HG03064 (cell line): Measurements from ENCODE around the gene SOSTDC1.

Experiments
- ATAC-seq: cut with Tn5 transposase; IDR thresholded peaks from one replicate; pipeline ENCODE4 v1.9.1; 2021; ENCODE audit warnings: low read depth; ENCODE audit not compliant: unreplicated experiment

SOSTDC1 gene

DNA sequence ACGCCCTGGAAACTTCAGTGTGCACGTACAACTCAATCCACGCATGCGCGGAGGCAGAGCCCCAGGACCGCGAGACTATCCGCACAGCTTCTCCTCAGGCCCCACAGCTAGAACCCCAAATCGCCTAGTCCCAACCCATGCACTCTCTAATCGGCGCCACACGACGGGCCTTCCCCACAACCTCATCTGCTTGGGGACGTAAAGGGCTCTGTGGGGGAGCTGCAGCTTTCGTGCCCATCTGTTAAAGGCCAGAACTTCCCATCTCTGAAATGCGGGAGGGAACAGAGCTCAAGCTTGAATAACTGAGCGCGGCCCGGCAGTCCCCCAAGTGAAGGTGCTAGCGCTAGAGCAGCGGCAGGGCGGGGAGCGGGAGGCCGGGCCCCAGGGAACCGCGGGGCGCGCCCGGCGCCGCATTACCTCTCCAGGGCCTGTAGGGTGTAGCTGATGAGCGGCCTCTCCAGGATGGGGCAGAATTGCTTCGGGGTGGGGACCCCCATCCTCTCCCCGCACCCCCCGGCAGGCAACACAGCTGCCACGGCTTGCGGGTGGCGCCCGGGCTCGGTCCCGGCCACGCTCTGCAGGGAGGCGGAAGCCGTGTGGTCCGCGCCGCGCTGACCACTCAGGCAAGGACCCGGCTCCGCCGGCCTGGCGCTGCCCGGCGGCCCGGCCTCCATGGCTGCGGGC is 44.7 kb downstream of the SOSTDC1 start:
- ATAC-seq, result peak; percentile 80

DNA sequence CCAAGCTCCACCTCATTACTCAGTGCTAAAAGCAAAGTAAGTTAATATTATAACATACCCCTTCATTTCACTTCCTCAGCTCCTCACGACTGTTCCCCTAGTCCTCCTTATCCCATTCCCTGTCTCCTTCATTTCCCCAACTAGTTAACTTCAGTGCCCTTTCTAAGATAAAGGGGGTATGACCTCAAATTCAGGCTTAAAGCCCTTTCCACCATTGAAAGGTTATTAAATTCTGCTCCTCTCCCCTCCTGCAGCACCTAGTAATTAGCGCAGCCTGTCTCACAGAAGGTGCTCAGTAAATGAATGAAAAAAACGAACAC is 45.2 kb downstream of the SOSTDC1 start:
- no peak for ATAC-seq

DNA sequence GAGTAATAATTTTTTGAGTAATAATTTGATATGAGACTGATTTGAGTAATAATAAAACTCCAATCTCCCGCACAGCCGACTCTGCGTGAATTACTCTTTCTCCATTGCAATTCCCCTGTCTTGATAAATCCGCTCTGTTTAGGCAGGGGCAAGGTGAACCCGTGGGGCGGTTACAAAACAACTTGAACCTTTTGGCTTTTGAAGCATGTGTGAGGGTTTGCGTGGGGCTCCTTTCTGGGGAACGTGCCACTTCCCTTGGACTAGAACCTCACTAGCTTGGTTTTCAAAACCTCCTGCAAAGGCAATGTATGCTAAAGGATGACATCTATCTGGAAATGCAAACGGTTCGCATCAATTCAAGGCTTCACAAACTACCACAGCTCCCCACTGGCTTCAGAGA is 45.7 kb downstream of the SOSTDC1 start:
- ATAC-seq, result no peak

DNA sequence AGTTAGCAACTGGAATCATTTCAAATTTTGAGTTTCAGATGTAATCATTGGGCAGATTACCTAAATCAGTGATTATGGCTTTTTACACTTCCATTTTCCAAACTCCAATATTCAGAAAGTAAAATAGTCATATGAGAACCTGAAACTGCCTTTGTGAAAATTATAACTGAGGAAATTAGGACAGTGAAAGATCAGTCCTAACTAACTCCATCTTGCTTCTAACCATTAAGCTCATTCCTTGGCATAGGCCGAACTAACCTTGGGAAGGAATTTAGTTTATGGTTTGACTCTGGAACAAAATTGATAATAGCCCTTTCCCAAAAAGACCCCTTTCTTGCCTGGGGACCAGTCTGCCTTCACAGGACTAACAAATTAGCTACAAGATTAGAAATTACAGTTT is 46.4 kb downstream of the SOSTDC1 start:
- no peak for ATAC-seq

DNA sequence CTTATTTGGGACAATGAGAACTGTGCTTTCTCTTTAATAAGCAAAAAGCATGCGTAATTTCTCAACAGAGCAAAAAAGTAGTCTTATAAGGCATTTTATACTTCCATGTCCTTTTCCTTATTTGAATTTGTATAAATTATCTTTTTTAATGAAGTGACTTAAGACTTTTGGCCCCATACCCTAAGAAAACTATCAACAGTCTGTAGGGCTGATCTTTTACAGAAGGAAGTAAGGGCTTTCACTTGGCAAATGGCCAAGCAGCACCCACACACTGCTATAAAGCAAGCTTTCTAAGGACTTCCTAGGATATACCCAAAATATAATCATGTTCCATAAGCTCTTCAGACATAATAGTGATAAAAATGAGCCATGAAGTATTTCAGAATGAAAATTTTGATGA is 47.6 kb downstream of the SOSTDC1 start:
- ATAC-seq, result no peak

DNA sequence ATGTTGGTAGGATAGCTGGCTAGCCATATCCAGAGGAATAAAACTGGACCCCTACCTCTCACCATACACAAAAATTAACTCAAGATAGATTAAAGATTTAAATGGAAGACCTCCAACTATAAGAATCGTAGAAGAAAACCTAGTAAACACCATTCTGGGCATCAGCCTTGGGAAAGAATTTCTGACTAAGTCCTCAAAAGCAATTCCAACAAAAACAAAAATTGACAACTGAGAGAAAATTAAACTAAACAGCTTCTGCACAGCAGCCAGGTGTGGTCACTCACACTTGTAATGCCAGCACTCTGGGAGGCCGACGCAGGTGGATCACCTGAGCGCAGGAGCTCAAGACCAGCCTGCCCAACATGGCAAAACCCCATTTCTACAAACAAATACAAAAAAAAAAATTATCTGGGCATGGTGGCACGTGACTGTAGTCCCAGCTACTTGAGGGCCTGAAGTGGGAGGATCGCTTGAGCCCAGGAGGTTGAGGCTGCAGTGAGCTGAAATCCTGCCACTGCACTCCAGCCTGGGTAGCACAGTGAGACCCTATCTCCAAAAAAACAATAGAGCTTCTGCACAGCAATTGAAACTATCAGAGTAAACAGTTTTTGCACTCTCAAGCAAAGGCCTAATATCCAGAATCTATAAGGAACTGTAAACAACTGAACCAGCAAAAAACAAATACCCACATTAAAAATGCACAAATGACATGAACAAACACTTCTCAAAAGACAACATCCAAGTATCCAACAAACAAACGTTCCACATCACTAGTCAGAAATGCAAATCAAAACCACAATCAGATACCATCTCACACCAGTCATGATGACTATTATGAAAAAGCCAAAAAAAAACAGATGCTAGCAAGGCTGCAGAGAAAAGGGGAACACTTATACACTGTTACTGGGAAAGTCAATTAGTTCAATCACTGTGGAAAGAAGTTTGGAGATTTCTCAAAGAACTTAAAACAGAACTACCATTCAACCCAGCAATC is 49.0 kb downstream of the SOSTDC1 start:
- no peak for ATAC-seq

DNA sequence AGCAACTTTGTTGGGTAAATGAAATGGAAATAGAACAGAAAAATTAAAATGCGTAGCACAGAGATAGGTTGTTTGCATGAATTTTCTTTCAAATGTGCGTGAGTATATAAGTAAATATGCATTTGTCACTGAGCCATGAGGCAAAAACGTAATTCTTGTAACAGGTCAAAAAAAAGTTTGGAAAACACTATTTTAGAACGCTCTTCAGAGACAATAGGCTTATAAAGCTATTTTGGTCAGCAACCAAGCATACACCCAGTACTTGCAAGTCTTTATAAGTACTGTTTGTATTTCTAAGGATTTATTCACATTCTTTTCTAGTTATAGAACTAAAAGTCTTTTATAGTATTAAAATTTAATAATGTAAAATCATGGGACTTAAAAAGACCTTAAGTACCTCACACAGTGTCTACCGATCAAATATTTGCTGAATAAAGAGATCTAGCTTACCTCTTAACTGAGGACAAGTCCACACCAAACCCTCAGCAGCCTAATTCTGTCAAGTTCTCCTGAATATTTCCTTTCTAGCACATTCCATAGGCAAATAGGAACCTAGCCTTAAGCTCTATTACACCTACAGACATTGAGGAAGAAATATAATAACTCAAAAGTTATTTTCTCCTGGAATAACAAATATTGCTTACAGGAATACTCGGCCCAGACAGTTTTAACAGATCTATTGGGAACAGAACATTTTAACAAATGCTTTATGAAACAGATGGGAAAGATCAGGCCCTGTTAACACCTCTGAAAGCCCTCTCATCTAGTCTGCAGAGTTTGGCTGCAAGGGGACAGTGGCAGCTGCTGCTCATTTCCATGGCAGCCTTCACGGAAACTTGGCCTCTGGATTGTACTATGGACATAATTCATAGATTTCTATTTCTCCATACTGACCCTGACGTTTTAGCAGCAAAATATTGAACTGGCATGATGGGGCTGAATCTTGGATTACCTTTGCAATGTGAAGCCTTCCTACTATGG is 53.0 kb downstream of the SOSTDC1 start:
- no peak for ATAC-seq
